D721Med (cell line): ENCODE data around the gene EXOC6B.

Source experiments
- DNase-seq: peaks from one replicate; pipeline ENCODE4 v3.0.0; 2011; ENCODE audit warnings: low spot score; ENCODE audit not compliant: insufficient read length
- FAIRE-seq: peaks from 2 replicates; lab custom pipeline; 2011; peaks lifted over from hg19 to GRCh38; lab: Jason Lieb, UNC
- CTCF ChIP-seq: IDR thresholded peaks from 2 replicates; pipeline ENCODE4 v1.5.1; 2012; ENCODE audit warnings: mild to moderate bottlenecking, control low read depth; ENCODE audit not compliant: insufficient read depth; ENCODE audit errors: missing control alignments

EXOC6B gene

DNA sequence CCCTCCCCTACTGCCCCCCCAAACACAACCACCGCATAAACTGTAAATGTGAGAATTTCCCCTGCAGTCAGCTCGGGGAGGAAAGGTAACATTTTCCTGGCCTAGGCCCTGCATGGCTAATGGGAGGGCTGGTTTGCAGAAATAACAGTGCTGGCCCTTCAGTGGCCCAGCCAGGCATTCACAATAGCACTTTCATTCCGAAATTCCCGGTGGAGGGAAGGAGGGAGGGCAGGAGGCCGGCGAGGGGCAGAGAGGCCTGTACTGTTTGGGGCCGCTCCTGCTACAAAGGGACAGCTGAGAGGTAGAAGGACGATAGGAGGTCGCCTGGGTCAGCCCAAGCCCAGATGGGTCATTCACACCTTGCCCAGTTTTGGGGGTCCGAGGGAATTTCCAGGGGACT, 689.5 kb downstream of the EXOC6B start:
- FAIRE-seq, result no peak
- no peak for DNase-seq
- TF ChIP-seq CTCF, result no peak

GRCh38 chr2:72135921-72136320, 689.9 kb downstream of the EXOC6B start:
- FAIRE-seq, result no peak
- no peak for TF ChIP-seq CTCF
- DNase-seq, result no peak

DNA sequence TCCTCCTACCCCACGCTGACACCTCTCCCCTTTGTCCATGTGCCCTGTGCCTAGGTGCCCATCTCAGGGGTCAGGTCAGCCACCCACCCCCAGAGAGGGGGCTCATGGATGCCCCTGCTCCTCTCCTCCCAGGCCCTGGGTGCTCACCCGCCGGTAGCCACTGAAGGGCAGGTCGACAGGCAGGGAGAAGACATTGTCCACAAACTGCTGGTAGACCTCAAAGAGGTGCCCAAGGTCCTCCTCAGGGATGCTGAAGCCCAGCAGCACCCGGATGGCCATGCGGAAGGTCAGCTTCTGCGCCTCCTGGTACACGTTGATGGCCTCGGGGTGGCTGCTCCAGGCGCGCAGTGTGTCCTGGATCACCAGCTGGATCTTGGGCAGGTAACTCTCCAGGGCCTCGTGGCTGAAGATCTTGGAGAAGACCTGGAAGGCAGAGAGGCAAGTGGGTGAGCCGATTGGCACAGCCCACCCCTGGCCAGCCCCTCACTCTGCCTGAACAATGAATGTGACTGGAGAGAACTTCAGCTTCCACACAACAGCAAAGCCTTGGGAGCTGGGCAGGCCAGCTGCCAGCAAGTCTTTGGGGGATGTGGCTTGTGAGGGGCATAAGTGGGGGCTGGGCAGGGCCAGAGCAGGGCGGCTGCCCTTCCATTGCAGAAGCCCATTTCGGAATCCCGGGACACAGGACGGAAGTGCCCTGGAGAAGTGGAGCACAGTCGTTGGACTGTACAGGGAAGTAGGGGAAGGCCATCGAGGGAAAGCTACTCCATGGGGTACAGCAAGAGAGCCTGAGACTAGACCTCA, 690.6 kb downstream of the EXOC6B start:
- TF ChIP-seq CTCF, result no peak
- DNase-seq (no peak), FAIRE-seq (no peak)

DNA sequence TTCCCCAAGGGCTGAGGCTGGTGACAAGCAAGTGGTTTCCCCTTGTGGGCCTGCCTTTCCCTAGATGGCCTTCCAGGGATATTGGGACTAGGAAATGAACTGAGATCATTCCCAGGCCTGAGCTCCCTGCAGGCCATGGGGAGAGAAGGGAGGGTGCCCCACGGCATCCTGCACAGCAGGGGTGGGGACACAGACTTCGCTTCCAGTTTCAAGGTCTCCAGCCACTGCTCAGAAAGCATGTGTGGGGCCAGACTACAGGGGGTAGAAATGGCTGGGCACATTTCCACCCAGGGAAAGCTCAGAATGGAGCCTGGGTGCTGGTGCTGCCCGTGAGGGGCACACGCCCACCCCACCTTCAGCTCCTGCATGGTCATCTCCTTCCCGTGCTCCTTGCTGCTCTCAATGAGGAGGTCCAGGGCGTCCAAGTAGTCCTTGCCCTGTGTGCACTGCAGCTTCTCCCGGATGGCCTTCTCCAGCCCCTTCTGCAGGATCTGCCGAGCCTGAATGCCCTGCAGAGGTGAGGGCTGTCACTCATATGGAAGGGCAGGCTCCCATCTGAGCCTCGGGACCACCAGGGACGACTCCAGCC, 691.3 kb downstream of the EXOC6B start:
- FAIRE-seq, result no peak
- no peak for TF ChIP-seq CTCF
- no peak for DNase-seq

DNA sequence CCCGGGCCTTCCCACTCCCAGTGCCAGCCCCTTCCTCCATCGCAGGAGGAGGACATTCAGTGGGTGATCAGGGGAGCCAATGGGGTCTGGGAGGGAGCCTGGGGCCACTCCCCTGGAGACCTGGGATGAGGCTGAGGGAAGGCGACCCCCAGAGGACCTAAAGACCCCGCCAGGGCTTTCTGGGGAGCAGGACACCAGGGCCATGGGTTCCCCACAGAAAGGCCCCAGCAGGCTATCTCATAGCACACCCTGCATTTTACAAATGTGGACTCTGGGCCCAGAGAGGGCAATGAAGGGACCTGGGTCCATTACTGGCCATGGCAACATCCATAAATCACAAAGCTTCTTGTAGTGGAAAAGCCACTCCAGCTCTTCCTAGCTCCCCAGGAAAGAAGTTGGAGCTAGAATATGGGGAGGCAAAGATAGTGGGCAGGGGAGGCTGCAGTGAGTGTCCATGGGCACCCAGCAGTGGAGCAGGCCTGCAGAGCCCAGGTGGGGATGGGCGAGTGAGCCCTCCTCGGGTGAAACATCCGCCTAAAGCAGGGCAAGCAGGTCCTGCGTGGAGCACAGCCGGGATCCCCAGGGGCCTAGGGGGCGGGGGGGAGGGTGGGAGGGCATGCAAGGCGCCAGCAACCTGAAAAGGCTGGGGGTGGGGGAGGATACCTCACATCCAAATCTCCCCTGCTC, 692.0 kb downstream of the EXOC6B start:
- no peak for TF ChIP-seq CTCF
- FAIRE-seq, result no peak
- DNase-seq, result no peak

- FAIRE-seq (no peak), DNase-seq (no peak)
- TF ChIP-seq CTCF, result no peak
Observed at GRCh38 chr2:72132981-72133720, 692.7 kb downstream of the EXOC6B start.
